Peyer's patch (tissue), 4 donors: Measurements from ENCODE around the gene CRYBG3. TPM values are rescaled to one million over a fixed set of nuclear protein-coding genes. Genes with fewer than 3 reads are reported as not detected.

Experiments
- DNase-seq, 3 donors: peaks; one replicate each; pipeline ENCODE4 v3.0.0-alpha.2; 2017 to 2019
- H3K27ac ChIP-seq, 4 donors: fragments of 200-600 bp; sonication (generic); one replicate each; pipeline ENCODE4 v1.5.1; 2016 to 2019
- H3K27me3 ChIP-seq, 2 donors: fragments of 200-600 bp; sonication (generic); one replicate each; pipeline ENCODE4 v1.5.1; 2019
- H3K36me3 ChIP-seq, 3 donors: fragments of 200-600 bp; sonication (generic); one replicate each; pipeline ENCODE4 v1.5.1; 2016 to 2019
- H3K4me1 ChIP-seq, 4 donors: fragments of 200-600 bp; sonication (generic); one replicate each; pipeline ENCODE4 v1.5.1; 2016 to 2019
- H3K4me3 ChIP-seq, 4 donors: fragments of 200-600 bp; sonication (generic); 1 replicate in 3 of 4; 2 replicates in 1 of 4; pipeline ENCODE4 v1.5.1; 2016 to 2019; ENCODE audit warnings: mild to moderate bottlenecking in 1 of 4
- H3K9me3 ChIP-seq, 4 donors: fragments of 200-600 bp; sonication (generic); one replicate each; pipeline ENCODE4 v1.5.1; 2016 to 2019; ENCODE audit warnings: mild to moderate bottlenecking in 1 of 4
- CTCF ChIP-seq, 6 experiments: fragments of 450-650 bp in 4 of 6; fragments of 200-600 bp in 2 of 6; sonication (generic) in 1 of 6; IDR thresholded peaks; one replicate each; pipeline ENCODE4 v1.5.1; 2017 to 2019; ENCODE audit warnings: antibody characterized with exemption in 6 of 6, mild to moderate bottlenecking in 3 of 6, moderate library complexity in 1 of 6
- POLR2A ChIP-seq, 2 donors: fragments of 450-650 bp; IDR thresholded peaks; one replicate each; pipeline ENCODE4 v1.5.1; 2017; ENCODE audit warnings: antibody characterized with exemption in 2 of 2, mild to moderate bottlenecking in 2 of 2, moderate library complexity in 2 of 2
- total RNA-seq, 4 donors: library from RNA; depleted of rRNA; stranded (reverse); fragments of >200 nt; gene quantifications; one replicate each; pipeline ENCODE4 v1.1.0, GENCODE V29; 2016

The CRYBG3 gene
- total RNA-seq, 4 donors from 2014 or later = 11.4 to 47.0 (median 16.9) TPM

GRCh38 chr3:97911459-97911858 lies 89.6 kb downstream of the CRYBG3 start:
- Histone ChIP-seq H3K4me3 (no peak overlapping the region), H3K27me3 (no peaks in the 10 kb centered on the region), H3K36me3 (peaks cover 0 to 13% (median 0%) of the 10 kb centered on the region in 3 donors), H3K4me1 (no peaks in the 10 kb centered on the region), H3K27ac (no peak overlapping the region), H3K9me3 (no peaks in the 10 kb centered on the region)
- no peak for DNase-seq
- TF ChIP-seq CTCF (IDR thresholded peaks at IDR 0.05) (no peak), POLR2A (IDR thresholded peaks at IDR 0.05) (no peak)

GRCh38 chr3:97914388-97914787 lies 92.6 kb downstream of the CRYBG3 start:
- H3K9me3 ChIP-seq = no peaks in the 10 kb centered on the region
- H3K36me3 ChIP-seq = peaks cover 0 to 26% (median 0%) of the 10 kb centered on the region in 3 donors
- no peak overlapping the region for H3K4me3 ChIP-seq
- no peaks in the 10 kb centered on the region for H3K27me3 ChIP-seq
- H3K27ac ChIP-seq = no peak overlapping the region
- no peaks in the 10 kb centered on the region for H3K4me1 ChIP-seq
- DNase-seq = no peak
- TF ChIP-seq CTCF (IDR thresholded peaks at IDR 0.05) = no peak
- no peak for TF ChIP-seq POLR2A (IDR thresholded peaks at IDR 0.05)

- no peak for TF ChIP-seq CTCF (IDR thresholded peaks at IDR 0.05)
- Histone ChIP-seq H3K27me3 (no peaks in the 10 kb centered on the region), H3K4me1 (no peaks in the 10 kb centered on the region), H3K27ac (no peak overlapping the region), H3K36me3 (peaks cover 0 to 27% (median 0%) of the 10 kb centered on the region in 3 donors), H3K4me3 (no peak overlapping the region), H3K9me3 (no peaks in the 10 kb centered on the region)
- DNase-seq = no peak
Observed at GRCh38 chr3:97916576-97916975, 94.8 kb downstream of the CRYBG3 start.

- no peak for TF ChIP-seq POLR2A (IDR thresholded peaks at IDR 0.05)
- no peak for TF ChIP-seq CTCF (IDR thresholded peaks at IDR 0.05)
- Histone ChIP-seq H3K27me3 (no peaks in the 10 kb centered on the region), H3K4me3 (no peak overlapping the region), H3K9me3 (no peaks in the 10 kb centered on the region), H3K27ac (no peak overlapping the region), H3K4me1 (no peaks in the 10 kb centered on the region), H3K36me3 (peaks cover 0 to 29% (median 0%) of the 10 kb centered on the region in 3 donors)
- DNase-seq = no peak
Observed at GRCh38 chr3:97917813-97918536, 96.2 kb downstream of the CRYBG3 start.

GRCh38 chr3:97927704-97928103 lies 105.9 kb downstream of the CRYBG3 start:
- H3K36me3 ChIP-seq = peaks cover 0 to 10% (median 0%) of the 10 kb centered on the region in 3 donors
- H3K27ac ChIP-seq = no peak overlapping the region
- no peak for TF ChIP-seq CTCF (IDR thresholded peaks at IDR 0.05)
- TF ChIP-seq POLR2A (IDR thresholded peaks at IDR 0.05) = no peak
- H3K27me3 ChIP-seq = no peaks in the 10 kb centered on the region
- H3K4me3 ChIP-seq = no peak overlapping the region
- H3K4me1 ChIP-seq = no peaks in the 10 kb centered on the region
- DNase-seq = no peak
- H3K9me3 ChIP-seq = no peaks in the 10 kb centered on the region
